GM19025 (cell line): ENCODE results near the gene FGR.
A peak's percentile ranks its signal among the peaks of the same experiment; 100 is the strongest.
"Not testable (repeated sequence)": the region's sequence is repeated elsewhere in the genome, so short reads cannot be mapped to it uniquely, and the experiment has no call there.

ENCODE experiments used
- ATAC-seq: cut with Tn5 transposase; IDR thresholded peaks from one replicate; pipeline ENCODE4 v1.9.1; 2021; ENCODE audit warnings: mild to moderate bottlenecking, low read depth, moderate library complexity; ENCODE audit not compliant: unreplicated experiment

FGR gene

DNA sequence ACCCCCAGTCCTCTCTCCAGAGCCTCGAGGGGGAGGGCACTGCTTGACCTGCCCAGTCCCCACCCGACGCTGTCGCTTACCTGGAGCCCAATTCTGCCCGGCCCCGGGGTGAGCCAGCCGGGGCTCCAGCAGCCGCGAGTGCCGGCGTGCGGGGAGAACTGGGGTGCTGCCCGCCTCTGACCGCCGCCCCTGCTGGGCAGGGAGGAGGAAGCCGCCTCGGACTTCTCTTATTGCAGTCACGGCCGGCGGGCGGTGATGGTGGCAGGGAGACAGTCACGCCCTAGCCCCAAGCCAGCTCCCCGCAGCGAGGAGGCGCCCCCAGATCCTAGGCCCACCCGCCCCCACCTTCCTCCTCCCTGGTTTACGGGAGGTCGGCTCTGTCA is at the start of gene FGR:
Gene FGR, minus strand, starts transcription at position 201 of the 383 bp plus-strand sequence. CDS start 11,269 bp downstream, outside the sequence.
- no peak for ATAC-seq

GRCh38 chr1:27684176-27684575 is 49.2 kb upstream of the FGR start:
- ATAC-seq: no peak

DNA sequence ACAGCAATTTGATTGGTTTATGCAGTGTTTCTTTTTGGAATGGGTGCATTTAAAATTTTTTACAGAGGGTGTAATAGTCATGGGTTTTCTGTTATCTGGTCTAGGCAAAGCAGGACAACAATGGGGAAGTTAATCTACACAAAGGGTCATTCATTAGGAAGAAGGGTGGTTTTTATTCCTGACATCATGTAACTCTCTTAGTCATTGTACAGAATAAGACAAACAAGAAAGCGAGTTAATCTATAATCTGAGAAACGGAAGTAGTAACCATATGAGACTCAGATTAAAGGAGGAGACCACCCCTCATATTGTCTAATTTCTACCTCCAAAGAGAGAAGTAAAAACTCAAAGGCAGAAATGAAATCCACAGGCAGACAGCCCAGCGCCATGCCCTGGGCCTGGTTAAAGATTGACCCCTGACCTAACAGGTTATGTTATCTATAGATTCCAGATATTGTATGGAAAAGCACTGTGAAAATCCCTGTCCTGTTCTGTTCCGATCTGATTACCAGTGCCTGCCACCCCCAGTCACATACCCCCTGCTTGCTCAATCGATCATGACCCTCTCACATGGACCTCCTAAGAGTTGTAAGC is 47.5 kb upstream of the FGR start:
- ATAC-seq: no peak

- ATAC-seq: not testable (repeated sequence)
Measured at GRCh38 chr1:27681580-27681979, 46.6 kb upstream of the FGR start.

GRCh38 chr1:27680225-27680791 is 45.3 kb upstream of the FGR start:
- not testable (repeated sequence) for ATAC-seq

- ATAC-seq: no peak
Measured at GRCh38 chr1:27678747-27679146, 43.8 kb upstream of the FGR start.

- no peak for ATAC-seq
Measured at GRCh38 chr1:27676410-27676809, 41.4 kb upstream of the FGR start.

DNA sequence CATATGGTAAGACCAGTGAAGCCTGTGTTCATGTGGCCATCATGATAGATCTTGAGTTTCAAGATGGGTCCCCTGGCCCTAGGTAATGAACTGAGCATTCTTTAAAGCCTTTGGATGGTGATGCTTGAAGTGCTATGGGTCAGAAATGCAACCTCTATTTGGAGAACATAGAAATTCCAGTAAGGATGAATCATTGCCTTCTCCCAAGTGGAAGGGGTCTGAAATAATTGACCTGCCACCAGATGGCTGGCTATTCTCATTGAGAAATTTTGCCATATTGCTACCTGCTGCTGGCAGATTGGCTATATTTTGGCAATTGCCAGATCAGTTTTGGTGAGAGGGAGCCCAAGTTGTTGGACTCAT is 37.7 kb upstream of the FGR start:
- ATAC-seq: no peak

DNA sequence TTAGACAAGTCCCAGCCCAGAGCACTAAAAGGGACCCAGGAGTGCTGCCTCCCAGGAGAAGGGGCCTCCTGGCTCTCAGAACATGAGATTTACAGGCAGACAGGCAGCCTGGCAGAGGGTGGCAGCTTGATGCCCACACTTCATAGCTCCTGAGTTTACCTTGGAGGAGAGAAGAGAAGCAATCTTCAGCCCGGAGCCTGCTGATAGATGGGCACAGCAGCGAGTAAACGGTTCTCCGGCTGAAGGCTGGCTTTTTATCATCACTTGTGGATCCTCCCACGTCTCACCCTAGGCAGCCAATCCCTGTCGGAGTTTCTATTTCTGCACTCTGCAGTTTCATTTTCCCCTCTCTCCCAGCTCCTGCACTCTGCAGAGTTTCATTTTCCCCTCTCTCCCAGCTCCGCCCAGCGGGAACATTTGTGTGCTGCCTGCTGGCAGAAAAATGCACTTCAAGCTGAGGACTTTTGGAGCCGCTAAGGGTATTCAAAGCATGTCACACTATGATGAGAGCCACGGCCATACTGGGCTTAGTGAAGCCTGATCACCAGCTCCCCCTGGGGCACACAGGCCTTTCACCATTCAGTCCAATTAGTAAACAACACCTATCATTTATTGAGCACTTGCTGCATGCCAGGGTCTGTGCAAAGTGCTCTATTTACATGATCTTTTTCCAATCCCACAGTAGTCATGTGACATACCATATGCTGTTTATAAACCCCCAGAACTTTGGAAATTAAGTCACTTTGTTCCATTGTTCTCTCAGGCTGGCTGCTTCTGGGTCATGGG is 37.2 kb upstream of the FGR start, which contains the start of gene IFI6:
Gene IFI6, minus strand, starts transcription at position 229 of the 786 bp plus-strand sequence. CDS start 2,878 bp downstream, outside the sequence.
- ATAC-seq: peak; percentile 89

GRCh38 chr1:27669876-27670275 is 34.9 kb upstream of the FGR start:
- no peak for ATAC-seq

DNA sequence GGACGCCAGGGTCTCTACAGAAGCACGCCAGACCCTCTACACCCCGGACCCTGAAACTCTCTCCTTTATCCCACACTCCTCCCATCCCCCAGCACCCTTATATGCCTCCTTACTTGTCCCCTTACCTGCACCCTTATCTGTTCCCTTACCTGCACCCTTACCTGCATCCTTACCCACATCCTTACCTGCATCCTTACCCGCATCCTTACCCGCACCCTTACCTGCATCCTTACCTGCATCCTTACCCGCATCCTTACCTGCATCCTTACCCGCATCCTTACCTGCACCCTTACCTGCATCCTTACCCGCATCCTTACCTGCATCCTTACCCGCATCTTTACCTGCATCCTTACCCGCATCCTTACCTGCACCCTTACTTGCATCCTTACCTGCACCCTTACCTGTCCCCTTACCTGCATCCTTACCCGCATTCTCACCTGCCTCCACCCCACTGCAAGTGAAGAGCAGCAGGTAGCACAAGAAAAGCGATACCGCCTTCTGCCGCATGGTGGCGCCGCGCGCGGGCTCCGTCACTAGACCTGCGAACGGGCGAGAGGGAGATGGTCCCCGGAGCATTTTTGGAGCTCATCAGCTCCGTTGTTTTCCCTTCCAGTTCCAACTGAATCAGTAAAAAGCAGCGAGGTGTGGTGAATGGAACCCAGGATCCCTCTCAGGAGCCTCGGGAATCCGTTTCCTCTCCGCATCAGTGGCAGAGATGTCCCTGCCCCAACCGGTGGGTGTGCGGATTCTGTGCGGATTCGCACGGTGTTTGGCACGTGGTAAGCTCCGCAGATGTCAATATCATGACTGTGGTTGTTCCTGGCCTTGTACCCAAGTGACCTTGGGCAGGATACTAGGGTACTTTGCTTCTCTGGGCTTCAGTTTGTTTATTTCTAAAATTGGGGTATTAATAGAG is 34.1 kb upstream of the FGR start:
- ATAC-seq: no peak

DNA sequence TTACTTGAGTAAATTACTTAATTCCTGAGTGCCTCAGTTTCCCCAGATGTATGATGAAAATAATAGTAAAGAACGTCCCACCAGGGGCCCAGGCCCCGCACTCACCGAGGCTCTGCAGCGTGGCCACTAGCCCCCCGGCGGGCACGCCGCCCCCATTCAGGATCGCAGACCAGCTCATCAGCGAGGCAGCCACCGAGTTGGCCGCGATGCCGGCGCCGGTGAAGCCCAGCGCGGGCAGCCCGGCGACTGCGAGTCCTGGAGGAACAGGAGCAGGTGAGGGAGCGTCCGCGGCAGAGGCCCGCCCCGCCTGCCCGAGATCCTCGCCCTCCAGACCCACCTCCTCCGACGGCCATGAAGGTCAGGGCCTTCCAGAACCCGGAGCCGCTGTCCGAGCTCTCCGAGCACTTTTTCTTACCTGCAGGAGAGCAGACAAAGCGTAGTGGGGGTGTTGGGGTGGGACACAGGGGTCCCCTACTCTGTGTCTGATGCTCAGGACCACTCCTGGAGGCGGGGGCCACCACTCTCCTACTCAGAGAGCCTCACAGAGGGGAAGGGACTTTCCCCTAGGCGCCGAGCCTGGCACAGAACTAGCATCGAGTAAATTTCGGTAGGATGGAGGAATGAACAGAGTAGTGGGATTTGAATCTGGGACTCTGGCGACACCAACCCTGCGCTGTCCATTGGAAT is 33.3 kb upstream of the FGR start:
- ATAC-seq: no peak

GRCh38 chr1:27666791-27667254 is 31.8 kb upstream of the FGR start:
- ATAC-seq: no peak

DNA sequence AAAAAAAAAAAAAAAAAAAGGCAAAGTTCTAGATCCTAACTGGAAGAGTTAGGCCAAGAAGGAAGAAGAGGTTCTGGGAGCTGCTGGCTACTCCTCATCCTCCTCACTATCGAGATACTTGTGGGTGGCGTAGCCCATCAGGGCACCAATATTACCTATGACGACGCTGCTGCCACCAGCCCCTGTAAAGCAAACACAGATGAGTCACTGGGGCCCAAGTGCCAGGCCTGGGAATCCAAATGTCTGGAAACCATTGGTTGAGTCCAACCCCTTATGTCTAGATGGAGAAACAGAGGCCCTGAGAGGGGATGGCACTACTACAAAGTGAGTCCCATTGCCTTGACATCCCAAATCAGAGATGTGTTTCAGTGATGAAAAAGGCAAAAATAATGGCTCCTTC is 31.3 kb upstream of the FGR start:
- ATAC-seq: no peak

DNA sequence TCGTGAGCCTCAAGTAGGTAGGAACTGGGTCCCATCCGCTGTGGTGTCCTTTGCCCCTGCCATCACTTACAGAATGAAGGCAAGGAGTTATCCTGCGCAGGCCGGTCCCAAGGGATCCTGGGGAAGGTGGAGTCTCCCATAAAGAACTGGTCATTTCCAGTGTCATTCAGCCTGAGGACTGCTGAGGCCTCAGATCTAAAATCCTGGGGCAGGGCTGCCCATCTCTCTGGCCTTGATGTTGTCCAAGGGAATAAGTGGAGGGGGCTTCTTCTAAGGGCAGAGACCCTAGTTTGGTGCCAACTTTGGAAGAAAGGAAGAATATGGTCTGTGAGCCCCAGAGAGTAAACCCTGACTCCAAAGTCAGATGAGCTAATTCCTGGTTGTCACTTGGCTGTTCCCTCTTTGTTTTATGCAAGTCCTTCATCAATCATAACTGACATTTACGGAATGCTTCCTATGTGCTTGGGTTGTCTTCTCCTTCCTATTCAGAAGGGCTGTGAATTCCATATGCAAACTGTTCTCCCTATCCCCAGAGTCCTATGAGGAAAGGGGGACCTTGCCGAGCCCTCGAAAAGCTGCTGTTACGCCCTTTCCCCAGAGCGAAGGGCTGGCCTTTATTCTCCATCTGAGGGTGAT is 30.1 kb upstream of the FGR start:
- ATAC-seq: no peak

DNA sequence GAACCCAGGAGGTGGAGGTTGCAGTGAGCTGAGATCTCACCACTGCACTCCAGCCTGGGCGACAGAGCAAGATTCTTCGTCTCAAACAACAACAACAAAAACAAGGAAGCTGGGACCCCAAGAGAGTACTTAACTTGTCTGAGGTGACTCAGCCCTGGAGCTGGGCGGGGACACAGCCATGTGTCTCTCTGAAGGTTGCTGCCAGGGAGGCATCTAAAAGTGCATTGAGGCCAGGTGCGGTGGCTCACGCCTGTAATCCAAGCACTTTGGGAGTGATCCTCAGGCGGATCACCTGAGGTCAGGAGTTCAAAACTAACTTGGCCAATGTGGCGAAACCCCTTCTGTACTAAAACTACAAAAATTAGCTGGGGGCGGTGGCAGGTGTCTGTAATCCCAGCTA is 29.3 kb upstream of the FGR start:
- no peak for ATAC-seq

- no peak for ATAC-seq
Measured at GRCh38 chr1:27662707-27663393, 27.9 kb upstream of the FGR start.

- no peak for ATAC-seq
Measured at GRCh38 chr1:27662261-27662660, 27.3 kb upstream of the FGR start.
